ENCODE measurements around the gene NCS1.

The NCS1 gene

DNA sequence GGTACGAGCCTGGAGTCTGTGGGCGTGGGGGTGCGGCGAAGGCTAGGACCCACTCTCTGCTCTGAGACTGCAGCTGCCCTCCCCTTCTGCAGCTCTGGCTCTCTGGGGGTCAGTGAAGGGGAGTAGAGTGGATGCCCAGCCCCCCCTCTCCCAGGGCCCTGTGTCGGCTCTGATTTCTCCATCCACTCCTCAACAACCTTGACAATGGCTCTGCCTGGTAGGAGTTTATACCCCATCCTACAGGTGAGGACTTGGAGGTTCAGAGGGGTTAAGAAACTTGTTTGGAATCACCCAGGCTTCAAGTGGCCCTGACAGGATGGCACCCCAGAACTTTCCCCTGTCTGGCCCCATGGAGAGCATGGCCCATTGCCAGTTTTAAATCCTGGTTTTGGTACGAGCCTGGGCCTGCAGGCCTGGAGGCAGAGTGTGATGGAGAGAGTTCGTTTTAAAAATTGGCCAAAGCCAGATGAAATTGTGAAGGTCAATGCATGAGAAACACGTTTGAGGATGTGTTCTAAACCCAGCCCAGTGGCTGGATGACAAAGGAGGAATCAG lies 22.3 kb downstream of the NCS1 start:
- no peak for DNase-seq (ENCODE audit: low read depth, low spot score)

- DNase-seq (ENCODE audit: low read depth, low spot score): no peak
These were observed 23.4 kb downstream of the NCS1 start for GRCh38 chr9:130195638-130196037.

GRCh38 chr9:130196643-130197042 lies 24.4 kb downstream of the NCS1 start:
- DNase-seq (ENCODE audit: low read depth, low spot score): no peak

DNA sequence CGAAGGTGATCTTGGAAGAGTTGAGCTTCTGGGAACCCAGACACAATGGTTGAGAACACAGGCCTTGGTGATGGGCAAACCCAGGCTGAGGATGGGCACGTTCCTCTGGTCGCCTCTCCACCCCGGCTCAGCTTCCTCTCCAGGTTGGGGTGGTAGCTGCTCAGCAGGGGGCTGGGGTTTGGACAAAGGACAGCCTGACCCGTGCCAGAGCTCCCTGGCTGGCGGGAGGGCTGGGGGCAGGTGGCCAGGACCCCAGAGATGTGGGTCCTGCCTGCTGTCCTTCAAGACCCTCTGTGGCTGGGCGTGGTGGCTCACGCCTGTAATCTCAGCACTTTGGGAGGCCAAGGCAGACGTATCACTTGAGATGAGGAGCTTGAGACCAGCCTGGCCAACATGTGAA lies 25.2 kb downstream of the NCS1 start:
- no peak for DNase-seq (ENCODE audit: low read depth, low spot score)

DNA sequence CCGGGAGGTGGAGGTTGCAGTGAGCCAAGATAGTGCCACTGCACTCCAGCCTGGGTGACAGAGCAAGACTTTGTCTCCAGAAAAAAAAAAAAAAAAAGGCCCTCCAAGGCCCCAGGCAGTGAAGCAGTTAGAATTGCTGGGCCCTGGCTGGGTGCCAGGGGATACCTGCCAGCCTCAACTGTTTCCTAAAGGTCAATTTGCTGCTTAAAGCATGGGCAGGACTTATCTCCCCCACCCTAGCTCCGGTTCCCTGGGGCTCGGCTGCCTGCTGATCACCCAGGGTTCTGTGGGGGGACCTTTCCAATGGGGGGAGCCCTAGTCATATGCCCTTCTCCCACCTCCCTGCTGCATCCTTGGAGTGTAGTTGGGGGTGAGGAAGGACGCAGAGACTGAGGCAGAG lies 25.7 kb downstream of the NCS1 start:
- DNase-seq (ENCODE audit: low read depth, low spot score): no peak

- no peak for DNase-seq (ENCODE audit: low read depth, low spot score)
These were observed 26.4 kb downstream of the NCS1 start for GRCh38 chr9:130198501-130199179.

DNA sequence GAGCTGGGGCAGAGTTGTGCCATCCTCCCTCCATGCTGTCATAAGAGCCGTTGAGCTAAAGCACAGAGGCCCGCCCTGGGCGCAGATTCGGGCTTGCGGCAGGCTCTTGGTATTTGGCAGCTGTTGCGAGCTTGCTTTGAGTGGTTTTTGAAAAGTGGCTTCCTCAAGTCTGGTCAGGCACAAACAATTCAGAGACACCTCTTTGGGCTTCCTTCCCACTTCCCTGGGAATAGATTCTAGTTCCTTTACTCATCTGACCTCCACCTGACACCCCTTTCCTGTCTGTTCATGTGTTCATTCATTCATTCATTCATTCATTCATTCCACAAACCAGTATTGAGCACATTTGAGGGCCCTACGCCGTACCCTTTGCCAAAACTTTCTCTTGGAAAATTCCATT lies 27.4 kb downstream of the NCS1 start:
- no peak for DNase-seq (ENCODE audit: low read depth, low spot score)

GRCh38 chr9:130200038-130200849 lies 28.0 kb downstream of the NCS1 start:
- DNase-seq (ENCODE audit: low read depth, low spot score): no peak

DNA sequence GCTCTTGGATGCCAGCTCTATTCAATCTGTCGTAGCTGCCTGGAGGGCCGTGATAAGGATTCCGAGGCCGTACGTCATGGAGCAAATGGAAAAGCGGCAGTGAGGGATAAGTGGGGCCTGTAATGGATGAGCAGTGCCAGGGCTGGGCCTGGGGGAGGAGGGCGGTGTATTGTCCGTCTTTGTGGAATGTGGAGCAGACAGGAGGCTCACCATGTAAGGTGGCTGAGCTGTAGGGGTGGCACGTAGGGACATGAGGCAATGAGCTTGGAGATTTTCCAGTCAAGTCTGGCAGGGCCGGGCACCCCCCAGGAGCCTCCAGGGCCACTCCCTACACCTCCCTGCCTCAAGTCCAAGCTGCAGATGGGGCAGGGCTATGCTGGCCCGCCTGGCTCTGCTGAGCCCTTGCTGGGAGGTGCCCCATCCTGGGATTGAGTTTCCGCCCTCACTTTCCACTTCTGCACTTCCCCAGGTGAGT lies 29.2 kb downstream of the NCS1 start:
- no peak for DNase-seq (ENCODE audit: low read depth, low spot score)

- no peak for DNase-seq (ENCODE audit: low read depth, low spot score)
These were observed 29.8 kb downstream of the NCS1 start for GRCh38 chr9:130201974-130202373.

GRCh38 chr9:130204341-130204740 lies 32.1 kb downstream of the NCS1 start:
- DNase-seq (ENCODE audit: low read depth, low spot score): no peak

GRCh38 chr9:130204959-130205358 lies 32.8 kb downstream of the NCS1 start:
- DNase-seq (ENCODE audit: low read depth, low spot score): no peak

DNA sequence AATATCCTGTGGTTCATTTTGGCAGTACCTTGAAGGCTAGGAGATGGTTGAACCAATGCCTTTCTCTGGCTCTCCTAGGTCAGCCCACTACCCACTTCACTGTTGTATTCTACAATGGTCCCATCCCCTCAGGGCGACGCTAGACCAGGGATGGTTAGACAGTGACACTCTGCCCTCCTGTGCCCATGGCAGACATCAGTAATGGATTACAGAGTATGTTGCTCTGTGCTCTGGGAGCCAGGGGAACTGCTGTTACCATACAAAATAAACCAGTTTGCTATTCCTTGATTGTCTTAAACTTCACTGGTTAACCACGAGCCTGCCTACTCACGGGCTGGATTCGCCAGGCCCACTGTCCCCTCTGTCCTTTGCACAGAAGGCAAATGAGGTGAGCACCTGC lies 33.7 kb downstream of the NCS1 start:
- no peak for DNase-seq (ENCODE audit: low read depth, low spot score)

- no peak for DNase-seq (ENCODE audit: low read depth, low spot score)
These were observed 34.4 kb downstream of the NCS1 start for GRCh38 chr9:130206579-130206978.

DNA sequence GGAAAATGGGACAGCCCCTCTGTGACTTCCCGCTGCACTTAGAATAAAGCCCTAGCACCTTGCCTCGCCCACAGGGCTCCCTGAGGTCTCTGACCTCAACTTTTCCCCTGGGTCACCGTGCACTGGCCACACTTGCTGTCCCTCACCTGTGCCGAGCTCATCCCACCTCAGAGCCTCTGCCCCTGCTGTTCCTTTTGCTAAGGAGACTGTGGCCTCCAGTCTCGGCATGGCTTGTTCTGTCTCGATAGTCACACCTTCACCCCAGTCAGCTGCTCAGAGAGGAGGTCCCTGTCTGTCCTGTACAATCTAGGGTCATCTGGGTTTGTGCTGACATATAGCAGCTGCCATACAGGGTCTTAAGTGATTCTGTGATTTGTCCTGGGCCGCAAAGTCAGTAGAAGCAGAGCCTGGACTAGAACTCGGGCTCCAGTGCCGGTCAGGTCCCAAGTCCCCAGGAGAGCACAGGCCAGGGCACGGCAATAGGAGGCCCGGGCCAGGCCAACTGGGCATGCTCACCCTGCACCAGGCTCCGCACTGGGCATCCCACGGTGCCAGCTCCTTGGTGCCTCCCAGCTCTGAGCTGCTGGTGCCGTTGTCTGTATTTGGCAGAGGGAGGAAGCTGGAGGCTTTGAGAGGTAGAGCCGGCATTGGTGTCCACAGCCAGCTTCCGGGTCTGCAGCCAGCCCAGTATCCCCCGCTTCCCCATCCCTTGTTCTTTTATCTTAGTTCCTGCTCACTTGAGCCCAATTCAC lies 35.2 kb downstream of the NCS1 start:
- DNase-seq (ENCODE audit: low read depth, low spot score): no peak

- no peak for DNase-seq (ENCODE audit: low read depth, low spot score)
These were observed 36.6 kb downstream of the NCS1 start for GRCh38 chr9:130208600-130209347.

- DNase-seq (ENCODE audit: low read depth, low spot score): no peak
These were observed 37.2 kb downstream of the NCS1 start for GRCh38 chr9:130209422-130209821.

GRCh38 chr9:130211548-130212226 lies 39.5 kb downstream of the NCS1 start:
- DNase-seq (ENCODE audit: low read depth, low spot score): no peak

DNA sequence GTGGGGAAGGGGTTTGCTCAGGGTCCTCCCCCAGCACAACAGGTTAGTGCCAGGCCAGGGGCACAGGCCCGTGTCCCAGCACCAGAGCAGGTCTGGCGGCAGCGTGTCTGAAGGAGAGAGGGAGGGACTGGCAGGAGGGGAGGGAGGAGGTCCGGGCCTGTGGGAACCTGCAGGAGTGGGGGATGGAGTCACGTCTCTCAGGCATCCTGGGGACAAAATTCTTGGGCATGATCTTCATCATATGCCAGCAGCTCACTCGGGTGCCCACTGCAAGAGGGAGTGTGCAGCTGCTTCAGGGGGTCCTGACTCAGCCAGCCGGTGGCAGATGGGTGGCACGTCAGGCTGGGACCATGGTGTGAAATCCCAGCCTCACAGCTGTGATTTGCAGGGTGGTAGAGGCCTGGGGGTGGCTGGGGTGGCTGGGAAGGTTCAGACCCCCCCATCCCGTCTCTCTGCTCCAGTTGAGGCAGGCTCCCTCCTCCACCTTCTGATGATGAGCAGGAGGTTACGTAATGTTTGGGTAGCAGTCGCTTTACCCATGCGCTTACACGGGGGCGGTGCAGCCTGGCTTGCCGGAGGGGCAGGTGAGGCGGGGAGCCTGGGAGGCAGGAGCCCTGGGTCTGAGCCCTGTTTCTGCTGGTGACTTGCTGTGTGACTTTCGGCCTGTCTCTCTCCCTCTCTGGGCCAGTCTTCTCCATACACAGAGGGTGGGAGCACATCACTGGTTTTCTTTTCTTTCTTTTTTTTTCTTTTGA lies 40.5 kb downstream of the NCS1 start:
- DNase-seq (ENCODE audit: low read depth, low spot score): no peak
